HG02759 (cell line): ENCODE measurements around the gene NHLRC2.

Source experiments
- ATAC-seq: cut with Tn5 transposase; IDR thresholded peaks from one replicate; pipeline ENCODE4 v1.9.1; 2021; ENCODE audit warnings: mild to moderate bottlenecking, moderate library complexity; ENCODE audit not compliant: unreplicated experiment

Gene NHLRC2

GRCh38 chr10:113905756-113906155, 51.3 kb downstream of the NHLRC2 start:
- no peak for ATAC-seq

- ATAC-seq = no peak
These were observed 52.7 kb downstream of the NHLRC2 start for GRCh38 chr10:113907166-113907565.

- no peak for ATAC-seq
These were observed 53.8 kb downstream of the NHLRC2 start for GRCh38 chr10:113908236-113908635.

- no peak for ATAC-seq
These were observed 56.7 kb downstream of the NHLRC2 start for GRCh38 chr10:113911113-113911512.

- ATAC-seq = no peak
These were observed 57.4 kb downstream of the NHLRC2 start for GRCh38 chr10:113911839-113912238.

- no peak for ATAC-seq
These were observed 58.1 kb downstream of the NHLRC2 start for GRCh38 chr10:113912582-113912981.

- no peak for ATAC-seq
These were observed 60.5 kb downstream of the NHLRC2 start for GRCh38 chr10:113914956-113915355.

- no peak for ATAC-seq
These were observed 61.1 kb downstream of the NHLRC2 start for GRCh38 chr10:113915540-113915939.

- no peak for ATAC-seq
These were observed 61.6 kb downstream of the NHLRC2 start for GRCh38 chr10:113916053-113916452.

GRCh38 chr10:113917636-113918035, 63.2 kb downstream of the NHLRC2 start:
- no peak for ATAC-seq

- ATAC-seq = no peak
These were observed 65.7 kb downstream of the NHLRC2 start for GRCh38 chr10:113920114-113920513.

- ATAC-seq = no peak
These were observed 66.4 kb downstream of the NHLRC2 start for GRCh38 chr10:113920875-113921274.

- ATAC-seq = no peak
These were observed 67.3 kb downstream of the NHLRC2 start for GRCh38 chr10:113921561-113922370.

- ATAC-seq = peak; percentile 56
These were observed 68.5 kb downstream of the NHLRC2 start for GRCh38 chr10:113922787-113923570.

GRCh38 chr10:113924186-113924585, 69.7 kb downstream of the NHLRC2 start:
- ATAC-seq = no peak

GRCh38 chr10:113924664-113925063, 70.2 kb downstream of the NHLRC2 start:
- no peak for ATAC-seq

GRCh38 chr10:113927440-113927839, 73.0 kb downstream of the NHLRC2 start:
- ATAC-seq = no peak

- ATAC-seq = no peak
These were observed 74.4 kb downstream of the NHLRC2 start for GRCh38 chr10:113928830-113929229.

- ATAC-seq = no peak
These were observed 75.1 kb downstream of the NHLRC2 start for GRCh38 chr10:113929522-113929921.

- ATAC-seq = no peak
These were observed 76.1 kb downstream of the NHLRC2 start for GRCh38 chr10:113930482-113931057.

GRCh38 chr10:113932854-113933253, 78.4 kb downstream of the NHLRC2 start:
- no peak for ATAC-seq
